Measurements from ENCODE around the gene INAFM1.
"Not testable (repeated sequence)": the region's sequence is repeated elsewhere in the genome, so short reads cannot be mapped to it uniquely, and the experiment has no call there.

INAFM1 gene

GRCh38 chr19:47240996-47241918 is 33.4 kb upstream of the INAFM1 start:
- DNase-seq (ENCODE audit: low spot score) = peak; percentile 86

- no peak for DNase-seq (ENCODE audit: low spot score)
These were observed 32.6 kb upstream of the INAFM1 start for GRCh38 chr19:47241919-47242577.

GRCh38 chr19:47243364-47243775 is 31.3 kb upstream of the INAFM1 start:
- no peak for DNase-seq (ENCODE audit: low spot score)

- peak; percentile 94 for DNase-seq (ENCODE audit: low spot score)
These were observed 30.7 kb upstream of the INAFM1 start for GRCh38 chr19:47243776-47244547.

- DNase-seq (ENCODE audit: low spot score) = peak; percentile 69
These were observed 27.2 kb upstream of the INAFM1 start for GRCh38 chr19:47247308-47247990.

- not testable (repeated sequence) for DNase-seq (ENCODE audit: low spot score)
These were observed 21.7 kb upstream of the INAFM1 start for GRCh38 chr19:47253016-47253415.

- no peak for DNase-seq (ENCODE audit: low spot score)
These were observed 21.2 kb upstream of the INAFM1 start for GRCh38 chr19:47253467-47253881.

- no peak for DNase-seq (ENCODE audit: low spot score)
These were observed 20.7 kb upstream of the INAFM1 start for GRCh38 chr19:47253970-47254369.

GRCh38 chr19:47255879-47256692 is 18.6 kb upstream of the INAFM1 start, which contains the start of gene CCDC9:
Gene CCDC9, plus strand, starts transcription at chr19:47256525. Its CDS starts 1,876 bp downstream, at chr19:47258401.
- peak; percentile 93 for DNase-seq (ENCODE audit: low spot score)

- DNase-seq (ENCODE audit: low spot score) = peak; percentile 97
These were observed 17.8 kb upstream of the INAFM1 start for GRCh38 chr19:47256693-47257410.

- no peak for DNase-seq (ENCODE audit: low spot score)
These were observed 17.1 kb upstream of the INAFM1 start for GRCh38 chr19:47257411-47258169.

GRCh38 chr19:47258434-47258833 is 16.3 kb upstream of the INAFM1 start:
- DNase-seq (ENCODE audit: low spot score) = no peak

- DNase-seq (ENCODE audit: low spot score) = no peak
These were observed 15.7 kb upstream of the INAFM1 start for GRCh38 chr19:47258895-47259555.

GRCh38 chr19:47260476-47260875 is 14.2 kb upstream of the INAFM1 start:
- DNase-seq (ENCODE audit: low spot score) = no peak

- DNase-seq (ENCODE audit: low spot score) = not testable (repeated sequence)
These were observed 12.5 kb upstream of the INAFM1 start for GRCh38 chr19:47261946-47262793.

GRCh38 chr19:47264629-47265028 is 10.1 kb upstream of the INAFM1 start:
- DNase-seq (ENCODE audit: low spot score) = no peak

- DNase-seq (ENCODE audit: low spot score) = no peak
These were observed 8.2 kb upstream of the INAFM1 start for GRCh38 chr19:47266401-47266941.

GRCh38 chr19:47267350-47267759 is 7.3 kb upstream of the INAFM1 start:
- no peak for DNase-seq (ENCODE audit: low spot score)
